Mucosa of rectum (tissue), 2 donors: ENCODE data around the gene CREB5.

ENCODE experiments used
- H3K27ac ChIP-seq, 2 donors: one replicate each; pipeline ENCODE4 v1.7.0; 2013; ENCODE audit warnings: inconsistent platforms in 2 of 2, low read depth in 2 of 2, low read length in 2 of 2
- H3K27me3 ChIP-seq, 2 donors: one replicate each; pipeline ENCODE4 v1.7.0; 2013; ENCODE audit warnings: low read length in 2 of 2; ENCODE audit not compliant: control insufficient read depth in 2 of 2, insufficient read depth in 2 of 2
- H3K36me3 ChIP-seq, 2 donors: one replicate each; pipeline ENCODE4 v1.7.0; 2013; ENCODE audit warnings: low read length in 2 of 2; ENCODE audit not compliant: control insufficient read depth in 2 of 2, insufficient read depth in 2 of 2
- H3K4me1 ChIP-seq, 2 donors: one replicate each; pipeline ENCODE4 v1.7.0; 2013; ENCODE audit warnings: low read length in 2 of 2, mild to moderate bottlenecking in 1 of 2; ENCODE audit not compliant: control insufficient read depth in 2 of 2, insufficient read depth in 2 of 2
- H3K4me3 ChIP-seq, 2 donors: one replicate each; pipeline ENCODE4 v1.7.0; 2013; ENCODE audit warnings: low read length in 2 of 2
- H3K9ac ChIP-seq, 2 donors: one replicate each; pipeline ENCODE4 v1.7.0; 2013; ENCODE audit warnings: low read length in 2 of 2, low read depth in 1 of 2, mild to moderate bottlenecking in 1 of 2
- H3K9me3 ChIP-seq, 2 donors: one replicate each; pipeline ENCODE4 v1.7.0; 2013; ENCODE audit warnings: low read length in 2 of 2; ENCODE audit not compliant: control insufficient read depth in 2 of 2
- donor health status: healthy.
- donor health status: Normal muscosa, but diverticular disease.

The CREB5 gene

GRCh38 chr7:28678431-28678965, 266.2 kb downstream of the CREB5 start:
- Histone ChIP-seq H3K4me1 (no peaks in the 10 kb centered on the region), H3K9me3 (no peaks in the 10 kb centered on the region), H3K27me3 (peaks cover 0 to 6% of the 10 kb centered on the region in 2 donors), H3K4me3 (no peak overlapping the region), H3K9ac (no peak overlapping the region), H3K36me3 (no peaks in the 10 kb centered on the region), H3K27ac (no peak overlapping the region)

DNA sequence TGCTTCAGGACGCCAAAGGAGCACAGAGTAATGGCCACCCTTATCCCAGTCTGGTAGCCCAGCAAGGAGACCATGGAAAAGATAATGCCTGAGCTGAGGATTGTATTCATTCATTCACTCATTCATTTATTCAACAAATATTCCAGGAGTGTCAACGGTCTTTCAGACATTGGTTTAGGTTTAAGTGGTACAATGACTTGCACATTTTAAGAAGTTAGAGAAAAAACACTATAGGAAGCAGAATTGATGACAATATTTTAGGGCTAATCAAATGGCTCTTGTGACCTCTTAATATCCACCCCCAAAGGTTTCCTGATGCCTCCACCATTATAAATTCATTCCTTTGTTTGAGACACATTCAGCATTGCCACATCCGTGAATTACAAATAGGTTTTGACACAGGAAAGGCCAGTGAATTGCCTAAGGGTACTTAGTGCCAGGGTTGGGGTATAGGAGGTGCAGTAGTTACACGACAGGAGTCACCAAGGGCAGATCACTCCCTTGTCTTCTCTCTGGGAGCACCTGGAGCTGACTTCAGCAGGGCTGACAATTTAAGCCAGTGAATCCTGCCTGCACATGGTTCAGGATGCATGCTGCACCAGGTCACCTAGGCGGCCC, 269.5 kb downstream of the CREB5 start:
- Histone ChIP-seq H3K9ac (no peak overlapping the region), H3K4me1 (peaks cover 6 to 7% of the 10 kb centered on the region in 2 donors), H3K36me3 (no peaks in the 10 kb centered on the region), H3K9me3 (no peaks in the 10 kb centered on the region), H3K27me3 (peaks cover 2 to 6% of the 10 kb centered on the region in 2 donors), H3K4me3 (no peak overlapping the region), H3K27ac (no peak overlapping the region)

GRCh38 chr7:28682801-28683200, 270.5 kb downstream of the CREB5 start:
- Histone ChIP-seq H3K27me3 (peaks cover 2 to 10% of the 10 kb centered on the region in 2 donors), H3K9me3 (no peaks in the 10 kb centered on the region), H3K9ac (no peak overlapping the region), H3K4me1 (peaks cover 6 to 7% of the 10 kb centered on the region in 2 donors), H3K36me3 (no peaks in the 10 kb centered on the region), H3K4me3 (no peak overlapping the region), H3K27ac (no peak overlapping the region)

DNA sequence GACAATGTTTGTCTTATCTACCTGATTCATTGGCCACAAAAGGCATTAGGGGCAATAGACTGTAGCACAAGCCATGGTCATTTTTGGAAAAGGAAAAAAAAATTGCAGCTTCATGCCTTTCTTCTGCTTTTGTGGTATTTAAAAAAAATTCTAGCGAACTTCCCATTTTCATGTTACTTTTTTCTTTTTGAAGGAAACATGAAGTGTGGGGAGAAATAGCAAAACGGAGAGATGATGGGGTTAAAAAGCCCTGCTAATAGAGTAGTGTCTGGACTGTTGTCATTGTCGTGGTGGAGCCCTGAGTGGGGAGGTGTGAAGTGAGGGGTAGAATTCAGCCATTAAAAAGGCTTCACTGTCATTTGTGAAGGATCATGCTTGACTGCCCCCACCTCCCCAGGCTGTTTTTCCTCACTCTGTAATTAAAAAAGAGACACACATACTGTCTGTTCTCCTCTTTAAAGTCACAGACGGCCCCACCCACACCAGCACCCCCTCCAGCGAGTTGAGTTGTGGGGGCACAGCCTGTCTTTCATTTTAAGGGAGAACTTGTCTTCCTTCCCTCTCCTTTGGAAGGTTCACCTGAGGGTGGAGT, 272.4 kb downstream of the CREB5 start:
- Histone ChIP-seq H3K27ac (no peak overlapping the region), H3K36me3 (no peaks in the 10 kb centered on the region), H3K4me3 (no peak overlapping the region), H3K9me3 (no peaks in the 10 kb centered on the region), H3K4me1 (peaks cover 6 to 7% of the 10 kb centered on the region in 2 donors), H3K9ac (no peak overlapping the region), H3K27me3 (peaks cover 2 to 10% of the 10 kb centered on the region in 2 donors)

DNA sequence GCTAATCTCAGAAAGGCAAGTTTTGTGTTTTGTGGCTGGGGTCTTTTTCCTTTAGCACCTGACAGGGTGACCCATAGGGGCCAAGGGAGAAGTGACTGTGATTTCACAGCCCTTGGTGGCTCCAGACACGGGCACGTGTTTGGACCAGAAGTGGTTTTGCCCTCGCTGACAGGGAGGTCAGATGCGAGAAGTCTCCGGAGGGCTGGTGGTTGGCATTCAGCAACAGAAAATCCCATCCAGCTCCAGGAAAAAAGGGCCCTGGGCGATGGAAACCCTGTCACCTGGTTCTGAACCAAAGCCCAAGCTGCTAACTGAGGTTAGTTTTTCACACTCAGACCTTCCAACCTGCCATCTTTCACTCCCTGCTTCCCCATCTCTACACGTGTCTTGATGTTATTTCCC, 272.9 kb downstream of the CREB5 start:
- Histone ChIP-seq H3K4me3 (peak overlapping the region in 1 of 2 donors; percentile 27), H3K4me1 (peaks cover 6 to 7% of the 10 kb centered on the region in 2 donors), H3K9me3 (no peaks in the 10 kb centered on the region), H3K27me3 (peaks cover 2 to 10% of the 10 kb centered on the region in 2 donors), H3K9ac (no peak overlapping the region), H3K36me3 (no peaks in the 10 kb centered on the region), H3K27ac (peak overlapping the region in 1 of 2 donors; percentile 17)

- H3K9me3 ChIP-seq = no peaks in the 10 kb centered on the region
- peaks cover 2 to 10% of the 10 kb centered on the region in 2 donors for H3K27me3 ChIP-seq
- peaks cover 6 to 7% of the 10 kb centered on the region in 2 donors for H3K4me1 ChIP-seq
- peak overlapping the region; percentile 54 to 56 for H3K4me3 ChIP-seq
- H3K27ac ChIP-seq = peak overlapping the region; percentile 32 to 75
- H3K9ac ChIP-seq = peak overlapping the region; percentile 47 to 61
- H3K36me3 ChIP-seq = no peaks in the 10 kb centered on the region
Observed at GRCh38 chr7:28685644-28686417, 273.5 kb downstream of the CREB5 start.

GRCh38 chr7:28686418-28686800, 274.1 kb downstream of the CREB5 start:
- Histone ChIP-seq H3K4me3 (peak overlapping the region; percentile 54 to 56), H3K36me3 (no peaks in the 10 kb centered on the region), H3K4me1 (peaks cover 6 to 7% of the 10 kb centered on the region in 2 donors), H3K27me3 (peaks cover 2 to 10% of the 10 kb centered on the region in 2 donors), H3K9me3 (no peaks in the 10 kb centered on the region), H3K9ac (peak overlapping the region; percentile 47 to 61), H3K27ac (peak overlapping the region; percentile 32 to 75)

DNA sequence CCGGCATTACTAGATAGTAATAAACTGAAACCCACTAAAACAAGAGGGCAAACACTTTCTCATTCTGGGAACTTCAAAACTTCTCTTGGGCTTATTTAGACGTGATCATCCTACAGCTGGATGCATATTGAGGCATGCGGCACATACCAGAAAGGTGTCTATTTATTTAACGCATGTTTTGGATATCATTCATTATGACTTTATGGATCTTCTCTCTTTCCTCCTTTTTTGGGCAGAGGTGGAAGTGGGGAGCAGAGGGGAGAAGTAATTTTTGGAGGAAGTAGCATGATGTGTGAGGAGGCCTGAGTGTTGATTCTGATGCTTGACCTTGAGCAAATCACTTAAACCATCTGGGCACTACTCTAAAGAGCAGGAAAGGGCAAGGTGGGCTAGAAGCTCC, 275.2 kb downstream of the CREB5 start:
- Histone ChIP-seq H3K27ac (no peak overlapping the region), H3K27me3 (peaks cover 2 to 10% of the 10 kb centered on the region in 2 donors), H3K9me3 (no peaks in the 10 kb centered on the region), H3K9ac (no peak overlapping the region), H3K36me3 (no peaks in the 10 kb centered on the region), H3K4me3 (no peak overlapping the region), H3K4me1 (peaks cover 6 to 7% of the 10 kb centered on the region in 2 donors)

- Histone ChIP-seq H3K9me3 (no peaks in the 10 kb centered on the region), H3K4me3 (no peak overlapping the region), H3K9ac (no peak overlapping the region)
Observed at GRCh38 chr7:28688174-28688573, 275.9 kb downstream of the CREB5 start.

DNA sequence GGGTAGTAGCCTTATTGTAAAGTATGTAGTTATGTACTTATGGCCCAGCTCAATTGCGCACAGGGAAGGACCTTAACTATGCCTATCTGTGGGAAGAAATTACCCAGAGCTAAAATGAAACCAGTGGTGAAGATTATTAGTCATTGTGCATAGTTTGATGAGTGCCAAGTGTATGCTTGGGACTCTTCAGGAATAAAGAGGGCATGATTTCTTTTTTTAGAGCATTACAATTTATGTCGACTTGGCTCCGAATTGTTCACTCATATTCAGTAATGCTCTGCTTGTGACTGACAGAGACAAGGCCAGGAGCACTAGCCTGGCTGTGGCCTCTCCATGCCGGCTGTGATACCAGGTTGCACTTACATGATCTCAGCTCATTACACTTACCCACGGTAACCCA, 276.3 kb downstream of the CREB5 start:
- H3K36me3 ChIP-seq = no peaks in the 10 kb centered on the region
- H3K4me1 ChIP-seq = peaks cover 6 to 7% of the 10 kb centered on the region in 2 donors
- H3K27me3 ChIP-seq = peaks cover 2 to 3% of the 10 kb centered on the region in 2 donors
- H3K27ac ChIP-seq = no peak overlapping the region
- H3K9me3 ChIP-seq = no peaks in the 10 kb centered on the region
- H3K4me3 ChIP-seq = no peak overlapping the region
- no peak overlapping the region for H3K9ac ChIP-seq

More at GRCh38 chr7:28688174-28688573, 275.9 kb downstream of the CREB5 start:
- Histone ChIP-seq H3K36me3 (no peaks in the 10 kb centered on the region), H3K27me3 (peaks cover 2 to 6% of the 10 kb centered on the region in 2 donors), H3K27ac (no peak overlapping the region), H3K4me1 (peaks cover 6 to 7% of the 10 kb centered on the region in 2 donors)
